SK-N-DZ (cell line): ENCODE results near the gene NAXE.
A peak's percentile ranks its signal among the peaks of the same experiment; 100 is the strongest.
"Not testable (repeated sequence)": the region's sequence is repeated elsewhere in the genome, so short reads cannot be mapped to it uniquely, and the experiment has no call there.

Source experiments
- DNase-seq: peaks from one replicate; pipeline ENCODE4 v3.0.0-alpha.2; 2015; ENCODE audit warnings: low spot score

The NAXE gene

DNA sequence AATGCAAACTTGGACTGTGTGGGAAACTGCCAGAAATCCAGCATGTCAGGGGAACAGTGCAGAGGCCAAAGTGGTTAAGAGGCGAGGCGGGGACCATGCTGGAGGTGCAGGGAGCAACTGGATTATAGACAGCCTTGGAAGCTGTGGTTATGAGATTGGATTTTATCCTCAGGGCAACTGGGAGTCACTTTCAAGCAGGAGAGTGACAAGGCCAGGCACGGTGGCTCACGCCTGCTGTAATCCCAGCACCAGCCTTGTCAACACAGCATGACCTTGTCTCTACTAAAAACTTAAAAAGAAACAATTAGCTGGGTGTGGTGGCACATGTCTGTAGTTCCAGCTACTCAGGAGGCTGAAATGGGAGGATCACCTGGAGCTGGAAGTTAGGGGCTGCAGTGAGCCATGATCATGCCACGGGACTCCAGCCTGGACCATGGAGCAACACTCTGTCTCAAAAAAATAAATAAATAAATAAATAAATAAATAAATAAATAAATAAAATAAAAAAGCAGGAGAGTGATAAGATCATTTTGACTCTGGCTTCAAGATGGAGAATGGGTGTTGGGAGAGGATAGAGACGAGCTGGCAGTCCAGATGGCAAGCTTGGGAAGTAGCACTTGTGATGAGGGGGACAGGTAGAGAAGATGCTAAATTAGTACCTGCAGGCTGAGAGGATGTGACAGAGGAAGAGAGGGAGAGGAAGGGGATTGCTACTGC is 31.2 kb downstream of the NAXE start:
- DNase-seq: no peak

DNA sequence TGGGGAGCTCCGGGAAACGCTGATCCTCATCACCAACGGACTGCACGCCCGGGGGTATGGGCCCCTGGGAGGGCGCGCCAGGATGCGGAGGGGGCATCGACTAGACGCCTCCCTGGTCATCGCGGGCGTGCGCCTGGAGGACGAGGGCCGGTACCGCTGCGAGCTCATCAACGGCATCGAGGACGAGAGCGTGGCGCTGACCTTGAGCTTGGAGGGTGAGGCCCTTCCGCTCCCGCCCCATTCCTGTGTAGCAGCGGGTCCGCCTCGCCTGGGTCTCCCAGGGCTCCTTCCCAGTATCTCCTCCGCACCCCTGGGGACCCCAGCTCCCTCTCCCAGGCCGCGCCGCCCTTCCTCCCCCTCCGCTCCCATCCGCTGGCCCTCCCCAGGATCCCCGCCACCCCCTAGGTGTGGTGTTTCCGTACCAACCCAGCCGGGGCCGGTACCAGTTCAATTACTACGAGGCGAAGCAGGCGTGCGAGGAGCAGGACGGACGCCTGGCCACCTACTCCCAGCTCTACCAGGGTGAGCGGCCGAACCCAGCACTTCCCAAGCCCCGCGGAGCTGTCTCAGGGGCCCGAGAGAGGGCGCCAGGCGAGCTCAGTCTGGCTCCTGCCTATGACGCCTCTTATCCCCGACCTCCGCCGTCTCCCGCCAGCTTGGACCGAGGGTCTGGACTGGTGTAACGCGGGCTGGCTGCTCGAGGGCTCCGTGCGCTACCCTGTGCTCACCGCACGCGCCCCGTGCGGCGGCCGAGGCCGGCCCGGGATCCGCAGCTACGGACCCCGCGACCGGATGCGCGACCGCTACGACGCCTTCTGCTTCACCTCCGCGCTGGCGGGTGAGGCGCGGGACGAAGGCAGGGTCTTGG is 32.6 kb downstream of the NAXE start:
- peak; percentile 82 for DNase-seq

DNA sequence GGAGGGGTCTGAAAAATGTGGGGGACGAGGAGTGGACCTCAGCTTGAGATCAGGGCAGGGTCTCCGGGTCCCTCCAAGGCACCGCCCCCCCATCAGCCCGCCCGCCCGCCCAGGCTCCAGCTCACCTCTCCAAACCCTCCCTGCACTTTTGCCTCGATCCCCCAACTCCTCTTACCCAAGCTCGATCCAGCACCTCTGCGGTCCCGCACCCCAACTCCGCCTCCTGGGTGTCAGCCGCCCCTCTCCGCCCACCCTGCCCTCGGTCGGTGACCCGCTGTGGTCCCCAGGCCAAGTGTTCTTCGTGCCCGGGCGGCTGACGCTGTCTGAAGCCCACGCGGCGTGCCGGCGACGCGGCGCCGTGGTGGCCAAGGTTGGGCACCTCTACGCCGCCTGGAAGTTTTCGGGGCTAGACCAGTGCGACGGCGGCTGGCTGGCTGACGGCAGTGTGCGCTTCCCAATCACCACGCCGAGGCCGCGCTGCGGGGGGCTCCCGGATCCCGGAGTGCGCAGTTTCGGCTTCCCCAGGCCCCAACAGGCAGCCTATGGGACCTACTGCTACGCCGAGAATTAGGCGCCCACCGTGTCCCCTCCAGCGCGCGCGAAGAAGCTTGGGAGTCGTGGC is 33.3 kb downstream of the NAXE start:
- DNase-seq: no peak

DNA sequence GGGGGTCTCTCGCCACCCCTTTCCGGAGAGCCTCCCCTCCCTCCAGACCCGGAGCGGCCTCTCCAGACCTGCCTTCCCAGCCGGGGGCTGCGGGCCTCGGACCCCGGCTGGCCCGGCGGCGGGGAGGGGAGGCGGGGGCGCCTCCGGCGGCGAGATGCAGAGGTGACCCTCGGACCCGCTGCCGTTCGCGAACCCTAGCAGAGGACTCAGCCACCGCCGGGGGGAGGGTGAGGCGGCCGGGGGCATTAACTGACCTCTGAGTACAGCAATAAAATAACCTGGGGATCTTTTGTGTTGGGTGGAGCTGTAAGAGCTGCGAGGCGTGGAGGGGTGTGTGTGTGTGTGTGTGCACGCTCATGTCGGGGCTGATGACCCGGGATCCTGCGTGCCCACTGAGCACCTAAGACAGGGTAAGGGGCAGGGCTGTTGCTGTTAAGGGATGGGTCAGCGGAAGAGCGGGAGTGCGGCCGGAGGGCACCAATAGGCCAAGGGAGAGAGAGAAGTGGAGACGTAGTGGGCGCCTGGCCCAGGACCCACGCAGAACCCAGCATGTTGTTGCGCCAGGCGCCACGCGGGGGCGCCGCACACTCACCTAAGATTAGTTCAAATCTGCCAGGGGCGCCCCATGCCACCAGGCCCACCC is 34.0 kb downstream of the NAXE start:
- DNase-seq: peak; percentile 66

DNA sequence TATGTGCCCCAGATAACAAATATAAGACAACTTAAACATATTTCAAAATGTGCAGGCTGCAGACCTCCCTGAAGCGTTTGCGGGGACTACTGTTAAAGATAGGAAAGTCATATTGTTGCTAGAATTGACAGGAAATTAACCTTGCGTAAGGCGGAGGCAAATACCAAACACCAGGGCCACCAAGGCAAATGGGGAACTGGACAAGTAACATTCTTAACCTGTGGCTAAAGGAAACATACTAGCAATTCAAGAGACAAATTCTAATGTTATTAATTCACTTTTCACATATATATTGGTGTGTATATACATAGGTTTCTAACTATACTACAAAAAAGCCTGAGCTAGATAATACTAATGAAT is 34.5 kb downstream of the NAXE start:
- DNase-seq: no peak

DNA sequence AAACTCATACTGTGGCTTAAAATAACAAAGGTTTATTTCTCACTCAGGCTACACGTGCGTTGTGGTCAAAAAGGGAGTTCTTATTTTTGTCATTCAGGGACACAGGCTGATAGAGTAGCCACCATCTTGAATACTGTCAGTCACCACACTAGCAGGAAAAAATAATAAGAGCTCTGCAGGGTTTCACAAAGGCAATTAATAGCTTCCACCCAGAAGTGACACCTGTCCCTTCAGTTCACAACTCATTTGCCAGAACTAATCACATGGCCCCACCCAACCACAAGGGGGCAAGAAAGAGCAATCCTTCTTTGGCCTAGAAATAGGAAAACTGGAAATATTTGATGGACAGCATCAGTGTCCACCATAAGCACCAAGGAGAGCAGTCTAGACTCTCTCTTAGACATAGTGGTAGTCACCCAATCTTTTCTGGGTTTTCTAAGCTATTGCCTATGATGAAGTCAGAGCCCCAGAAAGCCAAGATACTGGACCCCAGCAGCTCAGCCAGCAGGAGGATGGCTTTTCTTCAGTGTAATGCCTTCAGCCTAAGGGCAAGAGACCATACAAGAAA is 35.8 kb downstream of the NAXE start:
- DNase-seq: peak; percentile 72

DNA sequence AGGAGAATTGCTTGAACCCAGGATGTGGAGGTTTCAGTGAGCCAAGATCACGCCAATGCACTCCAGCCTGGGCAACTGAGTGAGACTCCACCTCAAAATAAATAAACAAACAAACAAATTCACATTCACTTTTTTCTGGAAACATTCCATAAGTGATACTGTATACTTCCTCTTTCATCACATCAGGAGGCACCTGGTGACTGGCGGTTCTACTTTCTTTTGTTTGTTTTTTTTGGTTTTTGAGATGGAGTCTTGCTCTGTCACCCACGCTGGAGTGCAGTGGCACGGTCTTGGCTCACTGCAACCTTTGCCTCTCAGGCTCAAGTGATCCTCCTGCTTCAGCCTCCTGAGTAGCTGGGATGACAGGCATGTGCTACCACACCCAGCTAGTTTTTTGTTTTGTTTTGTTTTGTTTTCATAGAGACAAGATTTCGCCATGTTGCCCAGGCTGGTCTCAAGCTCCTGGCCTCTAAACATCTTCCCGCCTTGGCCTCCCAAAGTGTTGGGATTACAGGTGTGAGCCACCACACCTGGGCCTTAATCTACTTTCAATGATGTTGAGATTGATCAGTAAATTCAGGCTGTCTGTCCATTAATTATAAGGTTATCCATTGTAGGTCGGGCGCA is 38.4 kb downstream of the NAXE start:
- DNase-seq: no peak

DNA sequence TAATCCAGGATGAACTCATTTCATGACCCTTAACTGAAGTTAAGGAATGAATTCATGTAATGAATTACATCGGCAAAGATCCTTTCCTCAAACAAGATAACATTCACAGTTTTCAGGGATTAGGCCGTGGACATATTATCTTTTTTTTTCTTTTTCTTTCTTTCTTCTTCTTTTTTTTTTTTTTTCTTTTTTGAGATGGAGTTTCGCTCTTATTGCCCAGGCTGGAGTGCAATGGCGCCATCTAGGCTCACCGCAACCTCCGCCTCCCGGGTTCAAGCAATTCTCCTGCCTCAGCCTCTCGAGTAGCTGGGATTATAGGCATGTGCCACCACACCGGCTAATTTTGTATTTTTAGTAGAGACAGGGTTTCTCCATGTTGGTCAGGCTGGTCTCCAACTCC is 39.6 kb downstream of the NAXE start:
- not testable (repeated sequence) for DNase-seq

DNA sequence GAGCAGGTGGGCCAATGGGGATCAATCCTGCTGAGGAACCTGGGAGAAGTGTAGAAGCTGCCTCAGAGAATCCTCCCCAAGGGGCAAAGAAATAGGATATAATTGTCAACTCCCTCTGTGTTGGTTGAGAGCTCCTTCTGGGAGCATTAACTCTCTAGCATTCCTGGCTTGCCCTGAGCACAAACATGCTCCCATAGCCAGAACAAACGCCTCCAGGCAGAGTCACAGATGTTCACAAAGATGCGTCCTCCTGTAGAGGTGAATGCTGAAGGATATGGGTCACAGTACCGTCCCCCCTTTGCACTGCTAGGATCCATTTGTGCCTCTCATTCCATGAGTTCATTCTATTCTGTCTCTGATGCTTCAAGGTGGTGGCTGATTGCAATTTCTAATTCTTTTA is 40.8 kb downstream of the NAXE start:
- DNase-seq: no peak

DNA sequence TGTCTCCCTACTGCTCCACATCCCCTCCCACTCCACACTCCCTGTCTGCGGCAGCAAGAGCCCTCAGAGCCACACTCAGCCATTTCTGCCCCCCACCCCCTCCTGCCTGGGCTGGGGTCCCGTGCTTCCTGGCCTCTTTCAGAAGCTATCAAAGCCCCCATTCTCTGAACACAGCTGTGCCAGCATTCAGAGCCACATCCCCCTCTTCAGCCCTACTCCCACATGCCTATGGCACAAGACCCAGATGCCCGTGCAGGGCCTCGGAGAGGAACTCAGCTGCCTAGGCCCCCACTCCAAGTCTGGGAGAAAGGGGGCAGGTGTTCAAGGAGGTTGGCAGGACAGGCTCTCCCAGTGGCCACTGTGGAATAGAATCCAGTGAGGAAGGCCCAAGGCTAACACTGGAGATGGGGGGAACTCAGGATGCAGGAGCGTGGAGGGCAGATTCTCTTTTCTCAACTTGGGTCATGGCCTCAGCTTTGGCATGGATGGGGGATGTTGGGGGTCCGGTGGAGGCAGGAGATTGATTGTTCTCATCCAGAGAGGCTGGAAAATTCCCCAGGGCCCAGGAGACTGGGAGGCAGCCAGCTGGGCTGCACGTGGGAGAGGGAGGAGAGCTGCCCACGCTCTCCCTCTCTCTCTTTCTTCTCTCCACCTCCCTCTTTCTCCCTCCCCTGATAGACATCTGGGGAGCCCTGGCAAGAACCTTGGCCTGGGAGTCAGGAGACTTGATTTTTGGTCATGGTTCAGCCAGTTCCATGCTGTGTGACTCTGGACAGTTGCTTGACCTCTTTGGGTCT is 46.8 kb downstream of the NAXE start:
- no peak for DNase-seq

DNA sequence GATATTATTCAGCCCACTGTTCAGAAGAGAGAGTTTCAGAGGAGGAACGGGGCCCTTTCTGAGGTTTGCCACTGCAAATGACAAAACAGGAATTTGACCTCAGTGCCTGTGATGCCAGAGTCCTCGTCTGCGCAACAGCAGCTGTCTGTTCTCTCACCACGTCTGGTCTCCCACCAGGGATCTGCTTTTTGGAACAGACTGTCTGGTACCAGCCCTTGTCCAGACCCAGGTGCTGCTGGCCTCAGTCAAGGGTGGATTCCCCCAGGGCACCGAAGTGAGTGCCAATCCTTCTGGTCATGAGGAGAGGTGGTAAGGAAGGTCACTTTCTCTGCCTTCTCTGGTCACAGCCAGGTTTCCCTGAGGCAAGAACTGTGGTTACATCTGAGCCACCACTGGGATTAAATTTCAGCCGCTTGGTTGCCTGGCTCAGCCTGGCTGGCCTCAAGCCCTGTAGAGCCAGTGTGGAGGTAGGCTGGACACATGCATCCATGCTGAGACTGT is 48.1 kb downstream of the NAXE start:
- no peak for DNase-seq

DNA sequence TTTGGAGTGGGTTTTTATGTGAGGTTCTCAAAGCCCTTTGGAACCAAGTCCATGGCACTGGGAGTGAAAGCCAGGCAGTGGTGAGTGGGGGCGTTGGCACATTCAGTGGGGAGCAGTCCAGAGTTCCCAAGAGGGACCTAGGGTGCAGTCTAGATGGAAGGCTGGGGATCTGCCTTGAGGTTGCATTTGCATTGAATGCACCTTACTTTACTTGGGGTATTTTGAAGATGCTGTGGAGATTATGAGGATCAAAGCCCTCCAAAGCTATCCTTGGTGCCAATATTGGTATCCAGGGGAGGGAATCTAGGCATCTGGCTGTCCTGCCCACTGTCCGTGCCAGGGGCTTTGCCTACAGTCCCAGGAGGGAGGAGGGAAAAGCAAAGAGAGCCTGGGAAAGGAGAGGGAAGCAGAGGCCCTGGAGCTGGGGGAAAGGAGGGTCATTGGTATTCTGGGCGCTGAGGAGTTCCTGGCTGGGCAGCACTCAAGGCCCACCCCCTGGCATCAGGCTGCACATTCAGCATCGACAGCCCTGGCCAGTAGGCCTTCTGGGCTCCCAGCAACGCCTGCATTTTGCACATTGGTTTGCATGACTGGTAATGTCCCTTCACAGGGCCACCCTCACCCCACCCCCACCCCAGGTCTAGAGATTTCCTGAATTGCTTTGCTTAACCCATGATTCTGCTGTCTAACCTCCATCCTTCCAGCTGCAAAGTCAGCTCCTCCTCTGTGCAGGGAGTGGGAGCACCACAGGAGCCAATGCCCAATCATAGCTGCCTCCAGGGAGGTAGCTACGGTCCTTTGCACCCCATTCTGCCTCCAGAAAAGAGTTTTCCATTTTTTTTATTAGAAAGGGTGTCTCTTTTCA is 49.5 kb downstream of the NAXE start:
- DNase-seq: no peak

DNA sequence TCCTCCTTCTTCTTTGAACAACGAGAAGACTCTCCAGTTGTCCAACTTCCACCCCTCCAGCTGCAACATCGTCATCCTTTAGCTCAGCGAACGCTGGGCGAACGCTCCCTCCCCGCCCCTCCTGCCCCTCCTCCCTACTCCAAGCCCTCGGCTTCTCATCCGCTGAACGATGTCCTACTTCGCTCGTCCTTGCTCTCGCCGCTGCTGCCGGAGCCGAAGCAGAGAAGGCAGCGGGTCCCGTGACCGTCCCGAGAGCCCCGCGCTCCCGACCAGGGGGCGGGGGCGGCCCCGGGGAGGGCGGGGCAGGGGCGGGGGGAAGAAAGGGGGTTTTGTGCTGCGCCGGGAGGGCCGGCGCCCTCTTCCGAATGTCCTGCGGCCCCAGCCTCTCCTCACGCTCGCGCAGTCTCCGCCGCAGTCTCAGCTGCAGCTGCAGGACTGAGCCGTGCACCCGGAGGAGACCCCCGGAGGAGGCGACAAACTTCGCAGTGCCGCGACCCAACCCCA is 50.2 kb downstream of the NAXE start, which contains the start of gene BCAN:
Gene BCAN (plus strand): TSS at position 357 of the 504 bp plus-strand sequence. CDS start 3,938 bp downstream, outside the sequence.
- peak; percentile 63 for DNase-seq

DNA sequence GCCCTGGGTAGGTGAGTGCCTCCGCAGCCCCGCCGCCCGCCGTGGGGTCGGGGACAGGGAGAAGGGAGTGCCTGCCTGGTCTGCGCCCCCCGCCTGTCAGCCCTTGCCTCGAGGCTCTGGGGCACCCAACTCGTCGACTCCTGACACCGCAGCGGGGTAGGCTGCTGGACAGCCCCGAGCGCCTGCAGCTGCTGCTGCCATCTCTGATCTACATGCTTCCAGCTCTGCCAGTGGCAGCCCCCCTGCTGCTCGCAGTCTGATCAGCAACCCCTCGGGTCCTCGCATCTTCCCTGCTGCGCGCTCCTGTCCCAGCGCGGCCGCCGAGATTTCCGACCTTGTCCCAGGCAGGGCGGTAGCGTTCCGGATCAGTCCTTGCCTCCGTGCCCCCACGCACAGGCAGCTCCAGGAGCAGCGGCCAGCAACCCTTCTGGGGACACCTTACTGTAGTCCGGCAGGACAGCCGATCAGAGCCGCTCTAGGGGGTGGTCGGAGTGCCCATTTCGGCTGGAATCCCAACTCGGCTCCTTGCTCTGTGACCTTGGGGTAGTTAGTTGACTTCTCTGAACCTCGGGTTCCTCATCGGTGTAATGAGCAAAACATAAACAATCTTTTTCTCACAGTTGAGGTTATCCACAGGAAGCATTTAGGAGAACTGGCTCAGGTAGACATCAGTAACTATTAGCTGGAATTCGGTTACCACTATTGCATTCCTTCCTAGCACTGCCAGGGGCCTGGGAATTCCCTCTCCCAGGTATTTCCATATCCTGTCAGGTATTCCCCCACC is 50.9 kb downstream of the NAXE start:
- no peak for DNase-seq

DNA sequence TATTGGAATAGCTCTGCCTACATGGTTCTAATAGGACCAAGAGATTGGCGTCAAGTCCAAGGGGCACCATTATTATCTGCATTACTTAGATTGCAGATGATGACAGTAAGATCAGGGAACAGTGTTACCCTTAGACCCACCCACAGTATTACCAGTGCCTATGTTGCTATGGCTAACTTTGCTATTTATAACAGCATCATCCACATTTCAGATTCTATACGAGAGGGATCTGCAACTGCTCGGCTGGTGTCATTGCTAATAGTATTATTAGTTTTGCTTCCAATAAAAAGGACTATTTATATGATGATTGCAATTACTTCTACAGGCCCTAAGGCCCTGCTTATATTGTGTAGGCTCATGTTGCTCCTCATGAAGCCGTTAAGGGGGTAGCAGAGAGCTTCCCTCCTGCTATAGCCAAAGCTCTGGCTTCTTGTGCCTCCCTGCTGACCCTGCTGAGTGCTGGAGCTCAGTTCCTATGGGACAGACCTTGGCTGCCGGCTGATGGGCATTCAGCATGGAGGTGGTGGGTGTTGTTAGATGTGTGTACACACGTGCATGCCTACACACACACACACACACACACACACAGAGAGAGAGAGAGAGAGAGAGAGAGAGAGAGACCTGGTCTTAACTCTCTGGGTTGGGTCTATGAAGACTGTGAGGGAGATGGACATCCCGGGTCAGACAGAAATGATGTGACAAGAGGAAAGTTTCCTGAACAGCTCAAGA is 51.6 kb downstream of the NAXE start:
- no peak for DNase-seq

DNA sequence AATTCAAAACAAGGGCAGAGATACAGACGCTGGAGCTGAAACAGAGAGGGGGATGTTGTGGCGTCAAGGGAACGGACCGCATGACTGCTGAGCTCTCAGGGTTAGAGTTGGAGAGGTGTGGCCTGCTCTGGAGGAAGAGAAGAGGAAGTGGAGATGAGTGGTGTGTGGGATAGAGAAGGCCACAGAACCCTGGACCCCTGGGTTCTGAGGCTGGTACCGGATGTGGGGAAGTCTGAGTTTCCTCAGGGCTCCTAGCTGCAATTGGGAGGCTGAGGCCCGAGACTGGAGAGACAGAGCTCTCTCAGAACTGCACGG is 52.2 kb downstream of the NAXE start:
- no peak for DNase-seq
